Keratinocyte (primary cell): Measurements from ENCODE around the gene DCPS.

Experiments used
- EZH2 ChIP-seq: IDR thresholded peaks from one replicate; pipeline ENCODE4 v1.6.1; 2012; ENCODE audit warnings: inconsistent platforms, mild to moderate bottlenecking, low read length, moderate library complexity
- TF ChIP-seq, protein P1 (sequence below), 3 experiments: IDR thresholded peaks in 1 of 3; conservative IDR thresholded peaks in 1 of 3; optimal IDR thresholded peaks in 1 of 3; 2 replicates in 2 of 3; 3 replicates in 1 of 3; pipeline versions ENCODE3 to v1.5.1; 2011; ENCODE audit warnings: low read length in 3 of 3, mild to moderate bottlenecking in 3 of 3, moderate library complexity in 2 of 3, control low read depth in 1 of 3, inconsistent platforms in 1 of 3; ENCODE audit not compliant: insufficient read depth in 2 of 3; ENCODE audit errors: extremely low read depth in 1 of 3

- TF ChIP-seq, protein P1, sequence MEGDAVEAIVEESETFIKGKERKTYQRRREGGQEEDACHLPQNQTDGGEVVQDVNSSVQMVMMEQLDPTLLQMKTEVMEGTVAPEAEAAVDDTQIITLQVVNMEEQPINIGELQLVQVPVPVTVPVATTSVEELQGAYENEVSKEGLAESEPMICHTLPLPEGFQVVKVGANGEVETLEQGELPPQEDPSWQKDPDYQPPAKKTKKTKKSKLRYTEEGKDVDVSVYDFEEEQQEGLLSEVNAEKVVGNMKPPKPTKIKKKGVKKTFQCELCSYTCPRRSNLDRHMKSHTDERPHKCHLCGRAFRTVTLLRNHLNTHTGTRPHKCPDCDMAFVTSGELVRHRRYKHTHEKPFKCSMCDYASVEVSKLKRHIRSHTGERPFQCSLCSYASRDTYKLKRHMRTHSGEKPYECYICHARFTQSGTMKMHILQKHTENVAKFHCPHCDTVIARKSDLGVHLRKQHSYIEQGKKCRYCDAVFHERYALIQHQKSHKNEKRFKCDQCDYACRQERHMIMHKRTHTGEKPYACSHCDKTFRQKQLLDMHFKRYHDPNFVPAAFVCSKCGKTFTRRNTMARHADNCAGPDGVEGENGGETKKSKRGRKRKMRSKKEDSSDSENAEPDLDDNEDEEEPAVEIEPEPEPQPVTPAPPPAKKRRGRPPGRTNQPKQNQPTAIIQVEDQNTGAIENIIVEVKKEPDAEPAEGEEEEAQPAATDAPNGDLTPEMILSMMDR (optimal IDR thresholded peaks at IDR 0.05 in 1 of 3, IDR thresholded peaks at IDR 0.05 in 1 of 3, conservative IDR thresholded peaks at IDR 0.05 in 1 of 3; ENCODE audit: extremely low read depth in 1 of 3, insufficient read depth in 2 of 3, low read length in 3 of 3), result no peak
- TF ChIP-seq EZH2, result no peak
Measured at GRCh38 chr11:126390272-126390867, 86.5 kb downstream of the DCPS start.
